ENCODE data around the gene DCTN4.
"Not testable (repeated sequence)": the region's sequence is repeated elsewhere in the genome, so short reads cannot be mapped to it uniquely, and the experiment has no call there.

DCTN4 gene

GRCh38 chr5:150763023-150763769 lies 4.4 kb upstream of the DCTN4 start:
- no peak overlapping the region for H3K27ac ChIP-seq (ENCODE audit: insufficient read depth, low read depth, low read length, poor library complexity, severe bottlenecking)

GRCh38 chr5:150762211-150762610 lies 3.4 kb upstream of the DCTN4 start:
- Histone ChIP-seq H3K9me3 (ENCODE audit: control insufficient read depth, low read length) (no peaks in the 10 kb centered on the region), H3K4me3 (ENCODE audit: insufficient read depth, low read depth, low read length) (no peak overlapping the region), H3K27ac (ENCODE audit: insufficient read depth, low read depth, low read length, poor library complexity, severe bottlenecking) (no peak overlapping the region), H3K4me1 (ENCODE audit: control insufficient read depth, insufficient read depth, low read length) (no peaks in the 10 kb centered on the region), H3K36me3 (ENCODE audit: control insufficient read depth, insufficient read depth, low read length) (no peaks in the 10 kb centered on the region), H3K27me3 (ENCODE audit: control insufficient read depth, insufficient read depth, low read length, poor library complexity, severe bottlenecking) (peaks cover 4% of the 10 kb centered on the region)
- WGBS, 2 experiments, result 94 to 95% methylated on average over 5 of the region's 5 CpGs

More at GRCh38 chr5:150763023-150763769, 4.4 kb upstream of the DCTN4 start:
- Histone ChIP-seq H3K9me3 (ENCODE audit: control insufficient read depth, low read length) (no peaks in the 10 kb centered on the region), H3K4me1 (ENCODE audit: control insufficient read depth, insufficient read depth, low read length) (no peaks in the 10 kb centered on the region), H3K4me3 (ENCODE audit: insufficient read depth, low read depth, low read length) (no peak overlapping the region), H3K27me3 (ENCODE audit: control insufficient read depth, insufficient read depth, low read length, poor library complexity, severe bottlenecking) (peaks cover 4% of the 10 kb centered on the region), H3K36me3 (ENCODE audit: control insufficient read depth, insufficient read depth, low read length) (no peaks in the 10 kb centered on the region)
- 77 to 83% methylated on average over 7 of the region's 7 CpGs for WGBS, 2 experiments

- no peaks in the 10 kb centered on the region for H3K27me3 ChIP-seq (ENCODE audit: control insufficient read depth, insufficient read depth, low read length, poor library complexity, severe bottlenecking)
- H3K4me1 ChIP-seq (ENCODE audit: control insufficient read depth, insufficient read depth, low read length), result no peaks in the 10 kb centered on the region
- H3K27ac ChIP-seq (ENCODE audit: insufficient read depth, low read depth, low read length, poor library complexity, severe bottlenecking), result peak overlapping the region; percentile 96
- no peaks in the 10 kb centered on the region for H3K9me3 ChIP-seq (ENCODE audit: control insufficient read depth, low read length)
- WGBS, 2 experiments, result 80 to 82% methylated on average over 4 of the region's 4 CpGs
- peak overlapping the region; percentile 94 for H3K4me3 ChIP-seq (ENCODE audit: insufficient read depth, low read depth, low read length)
- H3K36me3 ChIP-seq (ENCODE audit: control insufficient read depth, insufficient read depth, low read length), result peaks cover 9% of the 10 kb centered on the region
These were observed 442 bp upstream of the DCTN4 start for GRCh38 chr5:150759334-150759583.

GRCh38 chr5:150758203-150758530 lies 650 bp downstream of the DCTN4 start:
- WGBS, 2 experiments, result 11 to 13% methylated on average over 12 of the region's 12 CpGs
- Histone ChIP-seq H3K4me3 (ENCODE audit: insufficient read depth, low read depth, low read length) (peak overlapping the region; percentile 94), H3K27ac (ENCODE audit: insufficient read depth, low read depth, low read length, poor library complexity, severe bottlenecking) (peak overlapping the region; percentile 96), H3K9me3 (ENCODE audit: control insufficient read depth, low read length) (no peaks in the 10 kb centered on the region), H3K27me3 (ENCODE audit: control insufficient read depth, insufficient read depth, low read length, poor library complexity, severe bottlenecking) (no peaks in the 10 kb centered on the region), H3K4me1 (ENCODE audit: control insufficient read depth, insufficient read depth, low read length) (no peaks in the 10 kb centered on the region), H3K36me3 (ENCODE audit: control insufficient read depth, insufficient read depth, low read length) (peaks cover 19% of the 10 kb centered on the region)

GRCh38 chr5:150757087-150757649 lies 1.6 kb downstream of the DCTN4 start:
- Histone ChIP-seq H3K4me3 (ENCODE audit: insufficient read depth, low read depth, low read length) (no peak overlapping the region), H3K36me3 (ENCODE audit: control insufficient read depth, insufficient read depth, low read length) (peaks cover 26% of the 10 kb centered on the region)
- 95 to 97% methylated on average over 1 of the region's 1 CpG for whole genome bisulfite sequencing, 2 experiments

GRCh38 chr5:150753863-150754262 lies 5.0 kb downstream of the DCTN4 start:
- H3K27me3 ChIP-seq (ENCODE audit: control insufficient read depth, insufficient read depth, low read length, poor library complexity, severe bottlenecking), result no peaks in the 10 kb centered on the region
- no peak overlapping the region for H3K4me3 ChIP-seq (ENCODE audit: insufficient read depth, low read depth, low read length)
- H3K36me3 ChIP-seq (ENCODE audit: control insufficient read depth, insufficient read depth, low read length), result peaks cover 31% of the 10 kb centered on the region
- H3K4me1 ChIP-seq (ENCODE audit: control insufficient read depth, insufficient read depth, low read length), result no peaks in the 10 kb centered on the region
- H3K9me3 ChIP-seq (ENCODE audit: control insufficient read depth, low read length), result no peaks in the 10 kb centered on the region
- no peak overlapping the region for H3K27ac ChIP-seq (ENCODE audit: insufficient read depth, low read depth, low read length, poor library complexity, severe bottlenecking)
- WGBS, 2 experiments, result 97 to 100% methylated on average over 1 of the region's 1 CpG

More at GRCh38 chr5:150757087-150757649, 1.6 kb downstream of the DCTN4 start:
- Histone ChIP-seq H3K9me3 (ENCODE audit: control insufficient read depth, low read length) (no peaks in the 10 kb centered on the region), H3K27me3 (ENCODE audit: control insufficient read depth, insufficient read depth, low read length, poor library complexity, severe bottlenecking) (no peaks in the 10 kb centered on the region), H3K27ac (ENCODE audit: insufficient read depth, low read depth, low read length, poor library complexity, severe bottlenecking) (no peak overlapping the region), H3K4me1 (ENCODE audit: control insufficient read depth, insufficient read depth, low read length) (no peaks in the 10 kb centered on the region)

- no peaks in the 10 kb centered on the region for H3K27me3 ChIP-seq (ENCODE audit: control insufficient read depth, insufficient read depth, low read length, poor library complexity, severe bottlenecking)
- H3K27ac ChIP-seq (ENCODE audit: insufficient read depth, low read depth, low read length, poor library complexity, severe bottlenecking), result no peak overlapping the region
- 94 to 98% methylated on average over 4 to 5 of the region's 5 CpGs for WGBS, 2 experiments
- no peaks in the 10 kb centered on the region for H3K4me1 ChIP-seq (ENCODE audit: control insufficient read depth, insufficient read depth, low read length)
- no peaks in the 10 kb centered on the region for H3K9me3 ChIP-seq (ENCODE audit: control insufficient read depth, low read length)
- no peak overlapping the region for H3K4me3 ChIP-seq (ENCODE audit: insufficient read depth, low read depth, low read length)
- peaks cover 33% of the 10 kb centered on the region for H3K36me3 ChIP-seq (ENCODE audit: control insufficient read depth, insufficient read depth, low read length)
These were observed 5.4 kb downstream of the DCTN4 start for GRCh38 chr5:150753463-150753862.

GRCh38 chr5:150751096-150751891 lies 7.5 kb downstream of the DCTN4 start:
- no peaks in the 10 kb centered on the region for H3K27me3 ChIP-seq (ENCODE audit: control insufficient read depth, insufficient read depth, low read length, poor library complexity, severe bottlenecking)
- no peak overlapping the region for H3K4me3 ChIP-seq (ENCODE audit: insufficient read depth, low read depth, low read length)
- H3K4me1 ChIP-seq (ENCODE audit: control insufficient read depth, insufficient read depth, low read length), result no peaks in the 10 kb centered on the region
- no peak overlapping the region for H3K27ac ChIP-seq (ENCODE audit: insufficient read depth, low read depth, low read length, poor library complexity, severe bottlenecking)
- H3K36me3 ChIP-seq (ENCODE audit: control insufficient read depth, insufficient read depth, low read length), result peaks cover 33% of the 10 kb centered on the region
- 88 to 100% methylated on average over 1 to 3 of the region's 3 CpGs for WGBS, 2 experiments
- H3K9me3 ChIP-seq (ENCODE audit: control insufficient read depth, low read length), result no peaks in the 10 kb centered on the region

- Histone ChIP-seq H3K27ac (ENCODE audit: insufficient read depth, low read depth, low read length, poor library complexity, severe bottlenecking) (no peak overlapping the region), H3K4me3 (ENCODE audit: insufficient read depth, low read depth, low read length) (no peak overlapping the region), H3K9me3 (ENCODE audit: control insufficient read depth, low read length) (no peaks in the 10 kb centered on the region), H3K27me3 (ENCODE audit: control insufficient read depth, insufficient read depth, low read length, poor library complexity, severe bottlenecking) (no peaks in the 10 kb centered on the region), H3K4me1 (ENCODE audit: control insufficient read depth, insufficient read depth, low read length) (no peaks in the 10 kb centered on the region), H3K36me3 (ENCODE audit: control insufficient read depth, insufficient read depth, low read length) (peaks cover 30% of the 10 kb centered on the region)
- WGBS, 2 experiments, result 94 to 100% methylated on average over 2 of the region's 2 CpGs
These were observed 8.3 kb downstream of the DCTN4 start for GRCh38 chr5:150750469-150750868.

- 91 to 93% methylated on average over 9 of the region's 9 CpGs for WGBS, 2 experiments
- H3K27ac ChIP-seq (ENCODE audit: insufficient read depth, low read depth, low read length, poor library complexity, severe bottlenecking); H3K9me3 ChIP-seq (ENCODE audit: control insufficient read depth, low read length); H3K4me3 ChIP-seq (ENCODE audit: insufficient read depth, low read depth, low read length); H3K36me3 ChIP-seq (ENCODE audit: control insufficient read depth, insufficient read depth, low read length); H3K27me3 ChIP-seq (ENCODE audit: control insufficient read depth, insufficient read depth, low read length, poor library complexity, severe bottlenecking); H3K4me1 ChIP-seq (ENCODE audit: control insufficient read depth, insufficient read depth, low read length): not testable (repeated sequence)
These were observed 15.7 kb downstream of the DCTN4 start for GRCh38 chr5:150743142-150743488.

Data from ectodermal cell (in vitro differentiated cells).